Measurements from ENCODE around the gene SVOPL. TPM values are rescaled to one million over a fixed set of nuclear protein-coding genes. Genes with fewer than 3 reads are reported as not detected.
"Not testable (repeated sequence)": the region's sequence is repeated elsewhere in the genome, so short reads cannot be mapped to it uniquely, and the experiment has no call there.

The SVOPL gene
- total and polyA plus RNA-seq, 9 of the 15 experiments (the other 6 are each of a cell fraction or from before 2014, with no cell fraction given), result 0.13 to 0.42 (median 0.20) TPM; not detected in 6

DNA sequence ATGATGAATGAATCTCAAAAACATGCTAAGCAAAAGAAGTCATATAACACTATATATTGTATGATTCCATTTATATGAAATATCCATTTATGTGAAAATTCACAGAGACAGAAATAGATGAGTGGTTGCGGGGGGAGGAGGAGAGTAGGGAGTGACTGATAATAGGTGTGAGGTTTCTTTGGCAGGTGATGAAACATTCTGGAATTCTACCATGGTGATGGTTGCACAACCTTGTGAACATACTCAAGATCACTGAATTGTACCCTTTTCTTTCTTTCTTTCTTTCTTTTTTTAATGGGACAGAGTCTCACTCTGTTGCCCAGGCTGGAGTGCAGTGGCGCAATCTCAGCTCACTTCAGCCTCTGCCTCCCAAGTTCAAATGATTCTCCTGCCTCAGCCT lies 10.7 kb downstream of the SVOPL start:
- no peaks in the 10 kb centered on the region for H3K4me1 ChIP-seq (replicated peaks in 1 of 2; ENCODE audit: control insufficient read depth in 2 of 2, insufficient read depth in 2 of 2, low read length in 2 of 2)
- peaks cover 10 to 21% of the 10 kb centered on the region in 2 experiments for H3K27me3 ChIP-seq (ENCODE audit: control insufficient read depth in 2 of 2, insufficient read depth in 2 of 2, low read length in 2 of 2)
- WGBS (ENCODE audit: insufficient coverage, low coverage, missing lambda C conversion rate), result 5% methylated on average over 2 of the region's 2 CpGs
- no peak overlapping the region for H3K4me2 ChIP-seq (ENCODE audit: insufficient read depth, low read length)
- no peak for DNase-seq (ENCODE audit: extremely low read depth in 1 of 4, low spot score in 3 of 4)
- H2AFZ ChIP-seq (ENCODE audit: low read depth, low read length), result no peak overlapping the region
- H3K9me1 ChIP-seq (ENCODE audit: control insufficient read depth, insufficient read depth, low read length), result no peaks in the 10 kb centered on the region
- no peaks in the 10 kb centered on the region for H3K79me2 ChIP-seq (ENCODE audit: control insufficient read depth, insufficient read depth, low read length)
- ATAC-seq, result no peak
- BruUV-seq (replicated peaks), result no TSS peak
- no peak overlapping the region for H3K27ac ChIP-seq (ENCODE audit: extremely low read depth, low read depth, low read length)
- CTCF ChIA-PET (ENCODE audit: low intra/inter-chr PET ratio), result no interaction called here
- H3K9me3 ChIP-seq (replicated peaks; ENCODE audit: control insufficient read depth, insufficient read depth, low read depth, low read length), result no peaks in the 10 kb centered on the region
- no peaks in the 10 kb centered on the region for H4K20me1 ChIP-seq (replicated peaks; ENCODE audit: control insufficient read depth, insufficient read depth, low read length)
- no peaks in the 10 kb centered on the region for H3K36me3 ChIP-seq (ENCODE audit: control insufficient read depth, insufficient read depth, low read length)
- intact Hi-C loops (cut with micrococcal nuclease), result no loop called here
- no peak overlapping the region for H3K4me3 ChIP-seq
- TF ChIP-seq, protein P1, sequence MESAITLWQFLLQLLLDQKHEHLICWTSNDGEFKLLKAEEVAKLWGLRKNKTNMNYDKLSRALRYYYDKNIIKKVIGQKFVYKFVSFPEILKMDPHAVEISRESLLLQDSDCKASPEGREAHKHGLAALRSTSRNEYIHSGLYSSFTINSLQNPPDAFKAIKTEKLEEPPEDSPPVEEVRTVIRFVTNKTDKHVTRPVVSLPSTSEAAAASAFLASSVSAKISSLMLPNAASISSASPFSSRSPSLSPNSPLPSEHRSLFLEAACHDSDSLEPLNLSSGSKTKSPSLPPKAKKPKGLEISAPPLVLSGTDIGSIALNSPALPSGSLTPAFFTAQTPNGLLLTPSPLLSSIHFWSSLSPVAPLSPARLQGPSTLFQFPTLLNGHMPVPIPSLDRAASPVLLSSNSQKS (CRISPR knock-in tag; IDR thresholded peaks at IDR 0.05), result no peak
- TF ChIP-seq CEBPB (tag; IDR thresholded peaks at IDR 0.05) (0 out of 2 replicates have a peak, but pooled peaks have one; percentile 39), CEBPG (CRISPR knock-in tag; IDR thresholded peaks at IDR 0.05) (no peak), CEBPG (tag; conservative IDR thresholded peaks at IDR 0.05 in 1 of 2, IDR thresholded peaks at IDR 0.05 in 1 of 2) (peak in 1 of 2 experiments; percentile 34; a peak in 1 of 4 replicates), KAT7 (CRISPR knock-in tag; IDR thresholded peaks at IDR 0.05; ENCODE audit: borderline replicate concordance) (no peak), BACH1 (tag; IDR thresholded peaks at IDR 0.05) (no peak), EGR1 (conservative IDR thresholded peaks at IDR 0.05) (no peak)
- TF ChIP-seq, protein P2, sequence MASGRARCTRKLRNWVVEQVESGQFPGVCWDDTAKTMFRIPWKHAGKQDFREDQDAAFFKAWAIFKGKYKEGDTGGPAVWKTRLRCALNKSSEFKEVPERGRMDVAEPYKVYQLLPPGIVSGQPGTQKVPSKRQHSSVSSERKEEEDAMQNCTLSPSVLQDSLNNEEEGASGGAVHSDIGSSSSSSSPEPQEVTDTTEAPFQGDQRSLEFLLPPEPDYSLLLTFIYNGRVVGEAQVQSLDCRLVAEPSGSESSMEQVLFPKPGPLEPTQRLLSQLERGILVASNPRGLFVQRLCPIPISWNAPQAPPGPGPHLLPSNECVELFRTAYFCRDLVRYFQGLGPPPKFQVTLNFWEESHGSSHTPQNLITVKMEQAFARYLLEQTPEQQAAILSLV (tag; IDR thresholded peaks at IDR 0.05), result no peak
- no peak overlapping the region for H3K9ac ChIP-seq (ENCODE audit: insufficient read depth in 1 of 2, low read depth in 2 of 2, low read length in 2 of 2)
- POLR2A ChIA-PET, result interaction anchor here (0.6 kb wide), 1 partner anchor 47 kb away, joined by 3 read pairs; no protein-coding TSS in a partner anchor
- no peak for FAIRE-seq
- in situ Hi-C loops (cut with MboI), result no loop called here

DNA sequence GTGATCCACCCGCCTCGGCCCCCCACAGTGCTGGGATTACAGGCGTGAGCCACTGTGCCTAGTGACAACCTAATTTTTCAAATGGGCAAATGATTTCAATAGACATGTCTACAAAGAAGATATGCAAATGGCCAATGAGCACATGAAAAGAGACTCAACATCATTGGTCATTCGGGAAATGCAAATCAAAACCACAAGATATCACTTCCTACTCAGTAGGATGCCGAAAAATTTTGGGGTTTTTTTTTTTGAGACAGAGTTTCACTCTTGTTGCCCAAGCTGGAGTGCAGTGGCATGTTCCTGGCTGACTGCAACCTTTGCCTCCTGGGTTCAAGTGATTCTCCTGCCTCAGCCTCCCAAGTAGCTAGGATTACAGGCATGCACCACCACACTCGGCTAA lies 13.1 kb downstream of the SVOPL start:
- ATAC-seq; H3K9me3 ChIP-seq (replicated peaks; ENCODE audit: control insufficient read depth, insufficient read depth, low read depth, low read length); H3K36me3 ChIP-seq (ENCODE audit: control insufficient read depth, insufficient read depth, low read length); H2AFZ ChIP-seq (ENCODE audit: low read depth, low read length); H3K79me2 ChIP-seq (ENCODE audit: control insufficient read depth, insufficient read depth, low read length); H4K20me1 ChIP-seq (replicated peaks; ENCODE audit: control insufficient read depth, insufficient read depth, low read length); DNase-seq (ENCODE audit: extremely low read depth in 1 of 4, low spot score in 3 of 4); CTCF ChIA-PET (ENCODE audit: low intra/inter-chr PET ratio); POLR2A ChIA-PET; H3K9ac ChIP-seq (ENCODE audit: insufficient read depth in 1 of 2, low read depth in 2 of 2, low read length in 2 of 2); FAIRE-seq; H3K27ac ChIP-seq (ENCODE audit: extremely low read depth, low read depth, low read length); H3K9me1 ChIP-seq (ENCODE audit: control insufficient read depth, insufficient read depth, low read length); in situ Hi-C loops (cut with MboI); H3K4me1 ChIP-seq (replicated peaks in 1 of 2; ENCODE audit: control insufficient read depth in 2 of 2, insufficient read depth in 2 of 2, low read length in 2 of 2); H3K4me3 ChIP-seq; H3K4me2 ChIP-seq (ENCODE audit: insufficient read depth, low read length); BruUV-seq (replicated peaks): not testable (repeated sequence)
- whole genome bisulfite sequencing (ENCODE audit: insufficient coverage, low coverage, missing lambda C conversion rate), result 2% methylated on average over 6 of the region's 6 CpGs
- H3K27me3 ChIP-seq (ENCODE audit: control insufficient read depth in 2 of 2, insufficient read depth in 2 of 2, low read length in 2 of 2), result peaks cover 14 to 27% of the 10 kb centered on the region in 2 experiments
- intact Hi-C loops (cut with micrococcal nuclease), result loop anchor here (10.0 kb wide), 1 partner anchor 177 kb away; no protein-coding TSS in a partner anchor

All from K562 (cell line).